Tibial nerve (tissue), 4 donors: Measurements from ENCODE around the gene SIX4.

ENCODE experiments used
- EP300 ChIP-seq, 2 donors: sonication (generic); formaldehyde crosslinking; IDR thresholded peaks; one replicate each; pipeline ENCODE4 v1.6.1; 2017; ENCODE audit warnings: antibody characterized with exemption in 2 of 2, mild to moderate bottlenecking in 1 of 2
- TF ChIP-seq, protein P1 (sequence below), 5 experiments: fragments of 200-600 bp in 3 of 5; fragments of 450-650 bp in 2 of 5; sonication (generic) in 3 of 5; IDR thresholded peaks; one replicate each; pipeline ENCODE4 v1.5.1; 2016 to 2019; ENCODE audit warnings: antibody characterized with exemption in 5 of 5, mild to moderate bottlenecking in 3 of 5, moderate library complexity in 2 of 5

DNA sequence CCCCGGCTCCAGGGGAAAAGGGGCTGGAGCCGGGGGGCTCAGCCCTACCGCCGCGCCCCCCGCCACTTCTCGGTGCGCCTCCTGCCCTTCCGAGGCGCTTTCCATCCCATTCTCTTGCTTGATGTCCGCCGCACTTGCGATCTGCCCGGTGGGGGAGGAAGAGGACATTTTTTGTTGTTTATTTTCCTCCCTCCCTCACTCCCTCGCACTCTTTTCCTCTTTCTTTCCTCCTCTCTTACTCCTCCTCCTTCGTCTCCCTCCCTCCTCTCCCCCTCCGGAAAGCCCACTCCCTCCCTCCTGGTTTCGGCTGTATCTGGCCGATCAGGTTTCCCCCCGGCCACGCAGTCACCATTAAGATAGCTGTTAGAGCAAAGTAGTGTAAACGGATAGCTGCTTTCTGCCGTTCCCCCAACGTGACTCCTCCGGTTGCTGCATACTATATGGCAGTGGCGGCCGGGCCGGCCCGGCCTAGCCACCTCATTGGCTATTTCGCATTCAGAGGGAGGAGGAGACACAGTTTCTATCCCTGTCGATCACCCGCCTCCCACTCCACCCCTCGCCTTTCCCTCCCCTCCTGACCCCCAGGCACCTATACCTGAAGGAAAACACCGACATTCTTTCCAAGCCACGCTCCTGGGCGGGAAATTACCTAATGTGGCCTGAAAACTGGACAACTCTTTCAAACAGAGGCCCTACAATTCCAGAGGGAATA lies at the start of gene SIX4:
- TF ChIP-seq, protein P1, sequence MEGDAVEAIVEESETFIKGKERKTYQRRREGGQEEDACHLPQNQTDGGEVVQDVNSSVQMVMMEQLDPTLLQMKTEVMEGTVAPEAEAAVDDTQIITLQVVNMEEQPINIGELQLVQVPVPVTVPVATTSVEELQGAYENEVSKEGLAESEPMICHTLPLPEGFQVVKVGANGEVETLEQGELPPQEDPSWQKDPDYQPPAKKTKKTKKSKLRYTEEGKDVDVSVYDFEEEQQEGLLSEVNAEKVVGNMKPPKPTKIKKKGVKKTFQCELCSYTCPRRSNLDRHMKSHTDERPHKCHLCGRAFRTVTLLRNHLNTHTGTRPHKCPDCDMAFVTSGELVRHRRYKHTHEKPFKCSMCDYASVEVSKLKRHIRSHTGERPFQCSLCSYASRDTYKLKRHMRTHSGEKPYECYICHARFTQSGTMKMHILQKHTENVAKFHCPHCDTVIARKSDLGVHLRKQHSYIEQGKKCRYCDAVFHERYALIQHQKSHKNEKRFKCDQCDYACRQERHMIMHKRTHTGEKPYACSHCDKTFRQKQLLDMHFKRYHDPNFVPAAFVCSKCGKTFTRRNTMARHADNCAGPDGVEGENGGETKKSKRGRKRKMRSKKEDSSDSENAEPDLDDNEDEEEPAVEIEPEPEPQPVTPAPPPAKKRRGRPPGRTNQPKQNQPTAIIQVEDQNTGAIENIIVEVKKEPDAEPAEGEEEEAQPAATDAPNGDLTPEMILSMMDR (IDR thresholded peaks at IDR 0.05): no peak
- TF ChIP-seq EP300 (IDR thresholded peaks at IDR 0.05): peak in 1 of 2 donors; percentile 26
